HCT116 (cell line): ENCODE results near the gene GRIN2A.

Experiments used
- CBX3 ChIP-seq: IDR thresholded peaks from 2 replicates; pipeline ENCODE4 v1.6.1; 2012; ENCODE audit warnings: low read depth
- CTCF ChIP-seq, 3 experiments: fragments of 200-600 bp in 1 of 3; sonication (generic) in 1 of 3; IDR thresholded peaks in 2 of 3; conservative IDR thresholded peaks in 1 of 3; 2 replicates each; pipeline ENCODE4 v1.5.1; 2012 to 2017; ENCODE audit warnings: low read depth in 2 of 3, low read length in 2 of 3, antibody characterized with exemption in 1 of 3, borderline replicate concordance in 1 of 3, control low read depth in 1 of 3, mild to moderate bottlenecking in 1 of 3, mixed read lengths in 1 of 3, mixed run types in 1 of 3, moderate library complexity in 1 of 3; ENCODE audit not compliant: insufficient read depth in 1 of 3
- MAX ChIP-seq: IDR thresholded peaks from 2 replicates; pipeline ENCODE4 v1.6.1; 2012
- POLR2A ChIP-seq: IDR thresholded peaks from 2 replicates; pipeline ENCODE4 v1.7.0; 2011; ENCODE audit warnings: borderline replicate concordance; ENCODE audit not compliant: insufficient read depth, insufficient read length; ENCODE audit errors: extremely low read depth
- POLR2AphosphoS5 ChIP-seq: IDR thresholded peaks from 2 replicates; pipeline ENCODE4 v1.6.1; 2011; ENCODE audit warnings: mild to moderate bottlenecking, low read depth, low read length, moderate library complexity
- REST ChIP-seq: IDR thresholded peaks from 2 replicates; pipeline ENCODE4 v1.6.1; 2012; ENCODE audit warnings: low read depth
- ZBTB33 ChIP-seq: IDR thresholded peaks from 2 replicates; pipeline ENCODE4 v1.6.1; 2011; ENCODE audit warnings: mild to moderate bottlenecking, low read length, moderate library complexity; ENCODE audit not compliant: insufficient replicate concordance; ENCODE audit errors: extremely low read depth

GRCh38 chr16:10093576-10093975, 88.7 kb downstream of the GRIN2A start:
- TF ChIP-seq MAX (no peak), POLR2AphosphoS5 (no peak), POLR2A (no peak), CTCF (IDR thresholded peaks at IDR 0.05 in 2 of 3, conservative IDR thresholded peaks at IDR 0.05 in 1 of 3; ENCODE audit: borderline replicate concordance in 1 of 3, insufficient read depth in 1 of 3, low read depth in 2 of 3, low read length in 2 of 3) (no peak), ZBTB33 (no peak), REST (no peak), CBX3 (no peak)
